GM19467 (cell line): ENCODE measurements around the gene SRGAP3.

Source experiments
- ATAC-seq: cut with Tn5 transposase; IDR thresholded peaks from one replicate; pipeline ENCODE4 v1.9.1; 2021; ENCODE audit warnings: mild to moderate bottlenecking, moderate library complexity; ENCODE audit not compliant: unreplicated experiment

Gene SRGAP3

DNA sequence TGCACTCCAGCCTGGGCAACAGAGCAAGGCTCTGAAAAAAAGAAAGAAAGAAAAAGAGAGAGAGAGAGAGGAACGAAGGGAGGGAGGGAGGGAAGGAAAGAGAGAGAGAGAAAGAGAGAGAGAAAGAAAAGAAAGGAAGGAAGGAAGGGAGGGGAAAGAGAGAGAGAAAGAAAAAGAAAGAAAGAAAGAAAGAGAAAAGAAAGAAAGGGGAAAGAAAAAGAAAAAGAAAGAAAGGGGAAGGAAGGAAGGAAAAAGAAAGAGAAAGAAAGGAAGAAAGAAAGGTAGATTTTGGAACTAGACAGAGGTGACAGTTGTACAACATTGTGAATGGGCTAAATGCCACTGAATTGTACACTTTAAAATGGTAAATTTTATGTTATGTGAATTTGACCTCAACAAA, 5.3 kb upstream of the SRGAP3 start:
- ATAC-seq, result no peak

DNA sequence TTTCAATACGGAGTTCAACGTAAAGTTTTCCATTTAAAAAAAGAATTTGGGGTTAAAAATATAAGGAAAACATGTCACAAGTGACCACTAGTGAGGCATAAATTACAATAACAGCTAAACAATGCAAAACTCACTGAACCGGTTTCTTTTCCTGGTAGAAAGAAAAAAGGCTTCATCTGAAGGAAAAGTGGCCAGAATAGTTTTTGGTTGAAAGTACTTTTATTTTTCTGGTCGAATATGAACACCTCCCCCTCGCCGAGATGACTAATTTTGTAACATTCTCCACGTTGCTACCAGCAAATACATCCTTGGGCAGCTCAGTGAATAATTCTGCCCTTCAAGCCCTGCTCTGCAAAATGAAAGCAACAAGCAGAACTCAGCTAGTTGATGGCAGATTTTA, 3.9 kb upstream of the SRGAP3 start:
- ATAC-seq, result no peak

DNA sequence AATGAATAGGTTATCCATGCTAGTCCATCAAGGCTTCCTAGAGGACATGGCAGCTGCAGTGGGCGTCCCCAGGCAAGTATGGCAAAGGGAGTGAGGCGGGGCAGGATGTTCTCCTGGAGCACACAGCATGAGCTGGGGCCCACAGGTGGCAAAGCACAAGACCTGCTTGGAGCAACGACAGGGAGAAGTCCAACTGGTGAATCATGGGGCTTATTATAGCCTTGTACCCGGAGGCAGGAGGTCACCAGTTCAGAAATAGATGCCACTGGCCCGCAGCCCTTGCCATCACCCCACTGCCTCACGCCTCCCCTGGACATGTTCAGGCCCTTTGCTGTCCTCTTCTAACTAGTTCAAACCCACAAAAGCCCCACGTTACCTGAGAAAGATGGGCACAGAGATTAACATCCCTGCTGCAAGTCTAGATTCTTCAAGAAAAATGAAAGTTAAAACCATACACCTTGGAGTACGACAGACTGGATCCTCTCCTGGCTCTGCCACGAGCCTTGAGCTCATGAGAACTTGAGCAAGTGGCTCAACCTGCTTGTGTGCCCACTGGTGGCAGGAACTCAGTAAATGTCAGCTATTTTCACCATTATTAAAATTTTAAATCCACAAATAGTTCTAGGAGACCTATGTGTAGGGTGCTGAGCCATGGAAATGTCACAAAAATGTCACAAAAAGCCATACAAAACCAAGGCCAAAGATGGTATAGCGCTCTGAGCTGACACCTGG, 1.8 kb upstream of the SRGAP3 start:
- ATAC-seq, result no peak

DNA sequence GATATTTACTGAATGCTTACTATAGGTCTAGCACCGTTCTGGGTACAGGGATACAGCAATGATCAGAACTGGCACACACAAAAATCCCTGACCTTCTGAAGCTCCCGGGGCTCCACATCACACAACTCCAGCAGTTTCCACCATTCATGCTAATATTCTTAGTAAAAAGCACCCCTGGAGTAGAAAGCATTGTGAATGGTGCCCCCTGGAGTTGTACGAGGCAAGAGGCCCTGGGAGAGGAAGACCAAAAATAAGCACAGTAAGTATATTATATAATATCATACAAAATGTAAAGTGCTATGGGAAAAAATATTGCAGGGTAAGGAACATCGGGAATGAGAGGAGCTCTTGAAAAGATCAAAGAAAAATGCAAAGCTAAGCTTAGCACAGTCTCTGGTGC, 790 bp upstream of the SRGAP3 start:
- ATAC-seq, result no peak

DNA sequence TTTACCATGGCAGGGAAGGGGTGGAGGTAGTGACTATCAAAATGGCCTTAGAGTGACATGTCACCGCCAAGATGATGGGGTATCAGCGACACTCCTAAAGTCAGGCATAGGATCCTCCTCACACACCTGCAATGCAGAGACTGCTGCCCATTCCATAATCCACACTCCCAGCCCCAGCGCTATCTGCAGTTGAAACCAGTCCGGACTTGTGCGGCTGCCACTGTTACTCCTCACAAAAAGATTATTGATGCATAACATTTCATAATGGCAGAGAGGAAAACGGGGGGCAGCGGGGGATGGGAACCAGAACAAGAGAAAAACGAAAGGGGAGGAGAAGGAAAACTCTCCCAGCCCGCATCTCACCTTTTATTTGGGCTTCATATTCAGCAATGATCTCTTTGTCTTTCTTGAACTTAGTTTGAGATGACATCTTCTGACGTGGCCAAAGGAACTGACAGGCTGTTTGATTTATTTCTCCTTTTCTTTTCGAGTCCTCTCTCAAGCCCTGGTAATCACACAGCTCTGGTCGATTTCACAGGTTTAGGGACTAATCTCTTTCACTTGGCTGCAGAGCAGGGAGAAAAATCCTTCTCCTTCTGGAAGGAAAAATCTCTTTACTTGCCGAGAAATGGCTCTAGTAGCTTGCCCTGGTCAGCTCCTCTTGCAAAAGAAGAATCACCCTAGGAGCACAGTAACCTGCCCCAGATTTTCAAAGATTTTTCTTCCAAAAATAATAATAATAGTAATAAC, 749 bp downstream of the SRGAP3 start:
- ATAC-seq, result no peak

DNA sequence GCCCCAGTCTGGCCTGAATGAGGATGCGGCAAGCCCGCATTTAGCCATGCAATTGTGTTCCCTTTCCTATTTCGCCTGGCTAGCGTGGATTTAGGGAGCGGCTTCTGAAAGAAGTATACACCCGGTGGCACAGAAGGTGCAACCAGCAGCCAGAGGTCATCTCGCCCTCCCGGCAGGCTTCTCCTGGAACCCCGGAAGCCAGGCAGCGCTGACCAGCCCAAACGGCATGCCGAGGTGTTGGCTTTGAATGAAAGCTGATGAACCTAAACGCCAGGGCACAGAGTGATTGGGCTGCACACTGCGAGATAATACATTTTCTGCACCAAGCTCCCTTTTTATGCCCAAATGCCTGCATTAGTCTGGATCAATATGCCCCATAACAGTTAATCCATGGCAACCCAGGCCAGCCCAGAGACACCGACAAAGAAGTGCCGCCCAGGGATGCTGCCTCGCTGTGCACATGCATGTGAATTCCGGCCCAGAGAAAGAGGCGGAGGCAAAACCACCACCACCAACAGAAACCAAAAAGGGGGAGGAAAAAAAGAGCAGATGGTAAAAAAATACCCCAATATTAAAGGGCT, 1.4 kb downstream of the SRGAP3 start:
- no peak for ATAC-seq

DNA sequence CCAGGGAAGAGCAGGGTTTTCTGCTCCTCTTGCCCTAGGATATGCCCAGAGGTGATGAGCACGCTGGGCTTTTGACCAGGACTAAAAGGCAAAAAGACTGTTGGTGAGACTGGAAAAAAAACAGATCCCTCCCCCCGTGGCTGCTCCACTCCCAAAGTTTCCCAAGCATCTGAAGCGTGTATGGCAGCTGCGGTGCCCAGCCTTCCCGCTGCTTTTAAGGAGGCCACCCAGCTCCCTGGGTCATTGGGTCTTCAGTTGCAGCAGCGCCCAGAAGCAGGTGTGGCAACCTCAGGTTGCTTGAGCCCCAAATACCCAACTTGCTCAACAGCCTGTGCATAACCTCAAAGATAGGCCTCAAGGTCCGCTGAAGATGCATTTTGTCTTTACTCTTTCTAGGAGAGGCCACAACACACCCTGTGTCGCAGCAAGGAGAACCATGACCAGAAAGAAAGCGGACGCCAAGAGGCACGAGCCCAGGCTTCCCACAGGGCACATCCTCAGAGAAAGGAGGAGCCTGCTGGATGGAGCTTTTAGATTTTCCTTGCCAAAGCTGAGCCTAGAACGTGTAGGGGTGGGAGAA, 2.0 kb downstream of the SRGAP3 start:
- ATAC-seq, result no peak

DNA sequence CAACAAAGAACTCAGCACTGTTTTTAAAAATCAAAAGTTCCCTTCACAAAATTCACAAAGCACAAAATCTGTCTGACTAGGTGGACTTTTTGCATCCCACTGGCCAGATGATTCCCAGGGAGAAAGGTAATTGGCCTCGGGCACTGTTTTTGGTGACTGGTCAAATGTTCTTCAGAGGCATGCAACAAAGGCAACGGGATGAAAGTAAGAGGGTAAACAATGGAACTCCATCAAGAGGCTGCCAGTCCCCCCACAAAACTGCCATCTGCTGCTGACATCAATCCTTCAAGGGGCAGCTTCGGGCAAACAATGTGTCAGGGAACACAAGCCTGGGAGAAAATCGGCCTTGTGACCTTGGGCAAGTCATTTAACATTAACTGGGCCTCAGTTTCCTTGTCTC, 3.3 kb downstream of the SRGAP3 start:
- no peak for ATAC-seq

DNA sequence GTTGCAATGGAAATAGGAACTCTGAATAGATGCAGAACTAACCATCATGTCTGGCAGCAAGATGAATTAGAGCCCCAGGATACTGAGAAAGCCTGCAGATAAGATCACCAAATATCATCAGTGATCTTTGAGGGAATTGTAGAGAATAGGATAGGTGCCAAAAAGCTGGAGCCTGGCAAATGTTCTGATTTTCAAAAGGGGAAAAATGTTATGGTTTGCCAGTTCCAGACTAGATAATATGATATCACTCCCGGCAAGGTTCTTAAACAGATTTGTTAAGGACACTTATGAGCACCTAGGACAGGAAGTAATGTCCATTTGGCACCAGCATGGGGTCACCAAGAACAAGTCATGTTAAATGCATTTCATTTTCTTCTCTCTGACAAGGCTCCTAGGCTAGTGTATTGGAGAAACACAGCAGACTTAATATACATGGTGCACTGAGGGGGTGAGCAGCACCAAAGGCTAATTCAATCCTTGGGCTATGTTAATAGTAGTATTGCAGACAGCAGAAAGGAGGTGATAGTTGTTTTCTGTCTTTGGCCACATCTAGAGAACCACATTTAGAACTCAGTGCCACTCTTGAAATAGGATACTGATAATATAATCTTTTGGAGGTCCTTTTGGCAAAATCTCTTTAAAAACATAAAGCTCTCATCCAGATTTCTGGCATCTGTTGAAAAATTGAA, 4.8 kb downstream of the SRGAP3 start:
- no peak for ATAC-seq

DNA sequence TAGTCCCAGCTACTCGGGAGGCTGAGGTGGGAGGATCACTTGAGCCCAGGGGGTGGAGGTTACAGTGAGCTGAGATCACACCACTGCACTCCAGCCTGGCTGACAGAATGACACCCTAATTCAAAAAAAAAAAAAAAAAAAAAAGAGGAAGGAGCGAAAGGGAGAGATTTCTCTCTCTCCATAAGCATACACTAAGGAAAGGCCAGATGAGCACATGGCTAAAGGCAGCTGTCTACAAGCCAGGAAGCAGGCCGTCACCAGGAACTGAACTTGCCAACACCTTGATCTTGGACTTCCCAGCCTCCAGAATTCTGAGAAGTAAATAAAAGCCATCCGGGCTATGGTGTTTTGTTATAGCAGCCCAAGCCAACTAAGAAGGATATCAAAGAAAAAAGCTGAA, 7.5 kb downstream of the SRGAP3 start:
- ATAC-seq, result no peak

DNA sequence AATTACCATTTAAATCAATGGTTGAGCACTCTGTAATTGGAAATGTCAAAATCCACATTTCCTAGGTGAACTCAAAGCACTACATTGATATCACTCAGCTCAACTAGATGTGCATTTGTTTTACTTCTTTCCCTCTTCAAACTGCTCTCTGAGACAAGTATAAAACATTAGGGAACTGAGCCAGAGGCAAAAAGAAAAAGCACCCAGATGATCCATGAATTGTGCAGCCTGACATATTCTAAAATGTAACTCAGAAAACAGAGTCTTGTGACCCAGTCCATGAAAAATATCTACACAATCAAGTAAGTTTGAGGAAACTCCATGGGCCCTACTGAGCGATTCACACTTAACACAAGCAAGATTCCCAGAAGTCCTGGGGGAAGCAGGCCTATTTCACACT, 9.8 kb downstream of the SRGAP3 start:
- ATAC-seq, result no peak

DNA sequence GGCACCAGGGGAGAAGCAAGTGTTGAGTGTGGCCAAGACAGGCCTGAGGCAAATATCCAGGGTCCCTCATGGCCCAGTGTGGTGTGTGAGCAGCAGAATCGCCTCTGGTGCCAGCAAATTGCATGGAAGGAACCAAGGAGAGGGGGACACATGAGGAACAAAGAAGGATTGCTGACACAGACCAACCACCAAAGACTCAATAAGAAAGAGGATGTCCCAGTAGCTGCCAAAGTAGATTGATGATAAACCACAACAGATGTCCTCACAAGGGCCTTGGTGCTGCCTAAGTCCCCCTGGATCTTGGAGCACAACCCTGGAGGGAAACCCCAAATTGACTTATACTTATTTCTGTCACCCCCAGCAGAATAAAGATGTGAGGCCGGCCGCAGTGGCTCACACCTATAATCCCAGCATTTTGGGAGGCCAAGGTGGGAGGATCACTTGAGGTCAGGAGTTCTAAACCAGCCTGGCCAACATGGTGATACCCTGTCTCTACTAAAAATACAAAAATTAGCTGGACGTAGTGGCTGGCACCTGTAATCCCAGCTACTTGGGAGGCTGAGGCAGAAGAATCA, 10.6 kb downstream of the SRGAP3 start:
- no peak for ATAC-seq

DNA sequence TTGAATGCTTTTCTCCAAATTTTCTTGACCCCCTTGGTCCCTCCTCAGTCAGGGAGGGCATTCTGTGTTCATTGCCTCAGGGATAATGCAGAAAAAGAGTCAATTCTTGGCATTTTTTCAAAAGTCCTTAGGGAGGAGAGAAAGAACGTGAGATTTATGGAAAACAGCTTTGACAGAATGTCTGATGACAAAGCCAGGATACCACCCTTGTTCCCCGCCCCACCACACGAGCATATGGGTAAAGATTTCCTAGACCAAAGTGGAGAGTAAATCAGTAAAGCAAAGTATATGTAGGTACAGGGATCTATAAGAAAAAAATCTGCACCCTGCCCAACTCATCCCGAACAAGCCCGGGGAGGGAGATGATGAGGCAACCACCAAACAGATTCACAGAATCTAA, 11.2 kb downstream of the SRGAP3 start:
- no peak for ATAC-seq

DNA sequence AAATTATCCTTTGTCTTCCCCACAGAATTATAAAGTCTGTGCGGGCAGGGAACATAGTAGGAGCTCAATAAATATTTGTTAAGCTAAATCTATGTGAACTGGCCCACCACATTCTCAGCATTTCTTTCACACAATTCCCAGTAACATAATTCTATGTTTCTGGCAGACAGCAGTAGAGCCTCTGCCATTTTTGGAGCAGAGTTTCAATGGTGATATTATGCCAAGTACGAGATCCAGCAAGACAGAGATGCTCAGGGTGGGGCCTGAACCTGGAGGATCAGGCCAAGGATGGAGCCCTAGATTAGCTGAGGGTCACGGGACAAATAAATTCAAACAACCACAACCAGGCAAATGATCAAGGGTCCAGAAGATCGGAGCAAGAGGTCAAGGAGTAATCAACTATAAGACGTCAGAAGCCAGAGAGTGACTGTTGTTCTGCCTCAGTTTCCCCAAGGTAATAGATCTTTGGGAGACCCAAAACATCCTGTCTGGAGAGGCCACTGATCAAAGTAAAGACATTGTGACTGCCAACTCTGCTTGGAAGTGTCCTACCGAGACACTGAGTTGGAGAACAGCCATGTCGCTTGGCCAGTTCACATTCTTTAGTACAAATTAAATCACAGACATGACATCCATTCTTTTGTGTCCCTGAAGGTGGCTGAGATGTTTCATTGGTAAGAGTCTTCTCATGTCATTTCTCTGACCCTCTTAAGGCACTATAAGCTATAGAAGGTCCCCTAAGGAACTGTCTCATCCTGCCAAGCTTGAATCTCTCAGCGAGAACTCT, 15.4 kb downstream of the SRGAP3 start:
- no peak for ATAC-seq

DNA sequence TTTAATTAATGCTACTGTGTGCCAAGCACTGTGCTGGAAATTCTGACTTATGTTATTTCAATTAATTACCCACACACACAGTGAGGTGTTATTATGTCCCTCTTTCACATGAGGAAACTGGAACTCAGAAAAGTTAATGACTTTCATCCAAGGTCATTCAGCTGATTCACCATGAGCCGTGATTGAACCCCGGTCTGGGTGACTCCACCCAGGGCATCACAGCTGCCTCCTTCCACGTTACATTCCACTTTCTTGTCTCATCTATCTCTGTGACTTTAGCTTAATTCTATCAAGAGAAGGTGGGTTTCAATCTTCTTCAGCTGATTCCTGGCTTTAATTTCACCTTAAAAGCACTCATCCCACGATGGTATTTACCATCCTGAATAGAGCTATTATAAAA, 16.3 kb downstream of the SRGAP3 start:
- ATAC-seq, result no peak

DNA sequence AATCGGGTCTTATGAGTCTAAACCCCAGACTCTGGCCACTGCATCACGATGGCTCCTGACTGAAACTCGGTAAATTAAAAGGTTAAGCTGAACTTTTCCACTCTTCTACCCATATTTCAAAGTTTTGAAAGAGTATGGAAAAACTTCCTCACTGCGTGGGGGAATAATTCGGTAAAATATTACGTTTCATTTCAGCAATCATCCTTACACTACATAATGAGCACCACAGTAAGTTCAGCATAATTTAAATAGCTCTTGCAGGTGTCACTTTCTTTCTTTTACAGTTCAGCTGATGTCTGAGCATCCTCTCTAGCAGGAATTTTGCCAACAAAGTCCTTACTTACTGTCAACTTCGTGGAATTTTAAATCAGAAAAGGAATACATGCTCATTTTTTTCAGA, 17.5 kb downstream of the SRGAP3 start:
- no peak for ATAC-seq

DNA sequence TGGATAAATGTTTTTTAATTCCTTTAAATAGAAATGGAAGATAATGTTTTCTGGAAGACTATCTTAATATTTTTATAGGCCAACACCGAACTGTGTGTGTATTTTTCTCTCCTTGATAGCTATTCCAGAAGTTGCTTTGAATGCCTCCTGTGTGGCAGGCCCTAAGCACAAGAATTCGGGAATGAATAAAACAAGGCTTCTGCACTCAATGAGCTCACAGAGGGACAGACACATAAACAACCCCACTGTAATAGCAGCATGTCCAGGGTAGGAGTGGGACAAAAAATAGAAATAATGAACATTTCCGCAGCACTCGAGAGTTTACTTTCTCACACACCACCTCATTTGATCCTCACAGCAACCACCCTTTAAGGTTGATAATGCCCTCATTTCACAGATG, 18.0 kb downstream of the SRGAP3 start:
- ATAC-seq, result no peak

DNA sequence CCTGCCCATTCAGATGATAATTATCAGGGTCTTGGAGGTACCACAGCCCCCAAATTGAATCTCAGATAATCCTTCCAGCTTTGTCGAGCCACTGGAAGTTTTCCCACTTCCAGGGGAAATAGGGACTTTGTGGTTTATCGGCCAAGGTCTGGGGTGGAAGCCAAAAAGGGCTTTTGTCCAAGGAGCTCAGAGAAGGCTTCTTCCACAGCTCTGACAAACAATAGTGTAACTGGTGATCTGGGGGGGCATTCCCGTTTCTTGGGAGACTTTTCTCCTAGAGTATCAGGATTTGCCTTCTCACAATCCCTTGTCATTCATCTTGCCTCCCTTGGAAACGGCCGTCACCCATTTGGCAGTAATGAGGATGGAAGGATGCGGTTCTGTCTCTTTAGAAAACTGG, 18.4 kb downstream of the SRGAP3 start:
- no peak for ATAC-seq

DNA sequence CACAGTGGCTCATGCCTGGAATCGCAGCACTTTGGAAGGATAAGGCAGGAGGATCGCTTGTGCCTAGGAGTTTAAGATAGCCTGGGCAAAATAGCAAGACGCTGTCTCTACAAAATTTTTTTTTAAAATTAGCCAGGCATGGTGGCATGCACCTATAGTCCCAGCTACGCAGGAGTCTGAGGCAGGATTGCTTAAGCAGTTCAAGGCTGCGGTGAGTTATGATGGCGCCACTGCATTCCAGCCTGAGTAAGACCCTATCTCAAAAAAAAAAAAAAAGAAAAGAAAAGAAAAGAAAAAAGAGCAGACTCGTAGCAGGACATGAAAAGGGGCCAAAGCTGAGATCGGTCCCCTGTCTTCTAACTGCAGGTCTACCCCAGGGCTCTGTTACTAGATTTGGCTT, 18.9 kb downstream of the SRGAP3 start:
- ATAC-seq, result no peak

DNA sequence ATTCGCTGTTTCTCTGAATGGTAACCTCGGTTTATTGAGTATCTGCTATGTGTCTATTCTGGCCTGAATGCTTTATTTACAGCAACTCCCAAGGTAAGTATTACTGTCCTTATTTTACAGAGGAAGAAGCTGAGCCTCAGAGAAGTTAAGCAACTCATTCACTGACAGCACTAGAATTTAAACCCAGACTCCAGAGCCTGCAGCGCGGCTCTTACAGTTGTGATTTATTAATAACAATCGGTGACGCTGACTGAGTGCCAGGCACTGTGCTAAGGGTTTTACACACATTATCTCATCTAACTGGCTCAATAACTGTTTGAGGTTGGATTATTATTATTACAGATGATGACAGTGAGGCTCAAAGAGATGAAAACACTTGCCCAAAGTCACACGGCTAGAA, 19.6 kb downstream of the SRGAP3 start:
- no peak for ATAC-seq
